Measurements from ENCODE around the gene PLA2G4F. TPM values are rescaled to one million over a fixed set of nuclear protein-coding genes. Genes with fewer than 3 reads are reported as not detected.

Gene PLA2G4F
- total RNA-seq, 2 donors from 2014 or later, result 1.6 to 2.0 TPM

DNA sequence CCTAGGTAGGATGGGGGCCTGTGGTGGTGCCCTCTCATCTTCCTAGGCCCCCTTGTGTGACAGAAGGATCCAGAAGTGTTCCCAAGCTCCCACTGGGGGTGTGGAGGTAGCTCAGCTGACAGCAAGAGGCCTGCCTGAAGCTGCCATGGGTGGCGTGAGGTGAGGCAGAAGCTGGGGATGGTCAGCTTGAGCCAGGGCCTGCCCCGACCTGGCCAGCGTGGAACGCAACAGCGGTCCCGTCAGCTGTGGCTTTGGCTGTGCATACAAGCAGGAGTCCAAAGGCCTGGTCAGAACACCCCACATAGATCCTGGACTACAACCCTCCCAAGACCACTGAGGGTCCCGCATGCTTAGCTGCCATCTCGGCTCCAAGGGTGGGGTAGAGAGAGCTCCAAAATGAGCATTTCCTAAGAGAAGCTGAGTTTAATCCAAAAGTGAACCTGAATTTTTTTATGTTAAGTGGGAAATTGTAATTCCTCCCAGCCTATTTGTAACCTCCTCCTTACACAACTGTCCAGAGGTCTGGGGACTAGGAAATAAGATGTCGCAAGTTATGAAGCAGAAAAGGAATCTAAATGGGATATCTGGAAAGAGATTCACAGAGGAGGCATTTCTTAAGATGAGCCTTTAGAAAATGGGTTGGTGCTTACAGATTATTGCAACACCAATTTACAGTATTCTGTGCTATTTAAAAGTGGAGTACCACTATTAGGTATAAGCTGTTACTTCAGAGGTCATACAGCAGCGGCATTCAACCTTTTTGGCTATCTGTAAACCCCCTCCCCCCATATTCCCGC is 52.1 kb downstream of the PLA2G4F start:
- WGBS, 2 donors, result 88 to 90% methylated on average over 5 to 11 of the region's 11 CpGs
- ATAC-seq, result no peak
- intact Hi-C loops (cut with DNase I), result no loop called here
- H3K9me3 ChIP-seq, result no peaks in the 10 kb centered on the region
- DNase-seq, result no peak
- no peaks in the 10 kb centered on the region for H3K36me3 ChIP-seq (replicated peaks in 1 of 2; ENCODE audit: insufficient read depth in 1 of 2, low read depth in 2 of 2)
- H3K4me1 ChIP-seq, result peaks cover 5% of the 10 kb centered on the region
- no peak overlapping the region for H3K27ac ChIP-seq
- no peak overlapping the region for H3K4me3 ChIP-seq
- no peak for TF ChIP-seq POLR2A (IDR thresholded peaks at IDR 0.05)
- TF ChIP-seq, protein P1, sequence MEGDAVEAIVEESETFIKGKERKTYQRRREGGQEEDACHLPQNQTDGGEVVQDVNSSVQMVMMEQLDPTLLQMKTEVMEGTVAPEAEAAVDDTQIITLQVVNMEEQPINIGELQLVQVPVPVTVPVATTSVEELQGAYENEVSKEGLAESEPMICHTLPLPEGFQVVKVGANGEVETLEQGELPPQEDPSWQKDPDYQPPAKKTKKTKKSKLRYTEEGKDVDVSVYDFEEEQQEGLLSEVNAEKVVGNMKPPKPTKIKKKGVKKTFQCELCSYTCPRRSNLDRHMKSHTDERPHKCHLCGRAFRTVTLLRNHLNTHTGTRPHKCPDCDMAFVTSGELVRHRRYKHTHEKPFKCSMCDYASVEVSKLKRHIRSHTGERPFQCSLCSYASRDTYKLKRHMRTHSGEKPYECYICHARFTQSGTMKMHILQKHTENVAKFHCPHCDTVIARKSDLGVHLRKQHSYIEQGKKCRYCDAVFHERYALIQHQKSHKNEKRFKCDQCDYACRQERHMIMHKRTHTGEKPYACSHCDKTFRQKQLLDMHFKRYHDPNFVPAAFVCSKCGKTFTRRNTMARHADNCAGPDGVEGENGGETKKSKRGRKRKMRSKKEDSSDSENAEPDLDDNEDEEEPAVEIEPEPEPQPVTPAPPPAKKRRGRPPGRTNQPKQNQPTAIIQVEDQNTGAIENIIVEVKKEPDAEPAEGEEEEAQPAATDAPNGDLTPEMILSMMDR (IDR thresholded peaks at IDR 0.05), result no peak
- H3K27me3 ChIP-seq, result no peaks in the 10 kb centered on the region

DNA sequence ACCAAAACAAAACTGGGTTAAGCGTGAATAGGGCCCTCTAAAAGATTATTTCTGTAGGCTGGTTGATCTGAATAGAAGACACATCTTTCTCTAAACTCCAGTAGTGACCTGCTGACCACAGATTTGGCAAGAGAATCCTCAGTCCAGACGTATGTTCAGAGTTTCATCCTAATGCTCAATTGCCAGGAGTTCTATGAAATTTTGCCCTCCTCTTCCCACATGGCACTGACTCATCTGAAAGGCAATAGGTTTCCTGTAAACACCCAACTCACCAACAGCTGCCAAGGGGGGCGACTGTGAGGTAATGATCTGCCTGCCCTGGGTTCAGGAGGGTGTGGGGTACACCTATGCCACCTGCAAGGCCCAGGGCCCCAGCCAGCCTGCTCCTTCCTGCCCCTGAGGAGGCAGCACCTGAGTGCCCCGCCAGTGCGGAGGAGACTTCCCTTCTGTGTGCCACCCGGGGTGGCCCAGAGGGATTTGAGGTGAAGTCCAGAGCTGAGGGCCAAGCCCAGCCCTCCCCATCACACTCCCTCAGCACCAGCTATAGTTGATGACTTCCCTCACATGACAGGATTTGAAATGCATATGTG is 53.7 kb downstream of the PLA2G4F start:
- no peaks in the 10 kb centered on the region for H3K36me3 ChIP-seq (replicated peaks in 1 of 2; ENCODE audit: insufficient read depth in 1 of 2, low read depth in 2 of 2)
- peaks cover 4% of the 10 kb centered on the region for H3K4me1 ChIP-seq
- no peaks in the 10 kb centered on the region for H3K27me3 ChIP-seq
- no peak overlapping the region for H3K4me3 ChIP-seq
- no peak overlapping the region for H3K27ac ChIP-seq
- 66 to 90% methylated on average over 5 to 6 of the region's 6 CpGs for WGBS, 2 donors
- intact Hi-C loops (cut with DNase I), result no loop called here
- H3K9me3 ChIP-seq, result no peaks in the 10 kb centered on the region
- no peak for DNase-seq
- no peak for ATAC-seq
- no peak for TF ChIP-seq POLR2A (IDR thresholded peaks at IDR 0.05)
- TF ChIP-seq, protein P1 (IDR thresholded peaks at IDR 0.05), result no peak

DNA sequence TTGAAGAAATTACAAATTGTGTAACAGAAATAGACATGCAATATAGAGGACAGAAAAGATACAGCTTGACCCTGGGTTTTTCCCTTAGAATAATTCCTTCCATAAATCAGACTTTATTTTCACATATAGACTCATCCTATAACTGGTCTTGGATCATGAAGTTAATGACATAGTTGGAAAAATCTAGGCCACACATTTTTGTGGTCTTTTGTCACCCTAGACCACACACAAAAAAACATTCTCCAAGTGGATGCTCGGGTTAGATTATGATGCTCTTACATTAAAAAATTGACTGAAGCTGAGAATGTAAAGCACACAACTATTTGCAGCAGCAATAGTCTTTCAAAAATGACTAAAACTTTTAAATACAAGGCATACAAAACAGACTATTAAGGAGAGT is 54.6 kb downstream of the PLA2G4F start:
- DNase-seq (no peak), ATAC-seq (no peak)
- 77 to 83% methylated on average over 1 of the region's 1 CpG for WGBS, 2 donors
- Histone ChIP-seq H3K9me3 (no peaks in the 10 kb centered on the region), H3K27ac (no peak overlapping the region), H3K27me3 (no peaks in the 10 kb centered on the region), H3K36me3 (replicated peaks in 1 of 2; ENCODE audit: insufficient read depth in 1 of 2, low read depth in 2 of 2) (no peaks in the 10 kb centered on the region), H3K4me1 (no peaks in the 10 kb centered on the region), H3K4me3 (no peak overlapping the region)
- intact Hi-C loops (cut with DNase I), result no loop called here
- TF ChIP-seq, protein P1 (IDR thresholded peaks at IDR 0.05), result no peak
- no peak for TF ChIP-seq POLR2A (IDR thresholded peaks at IDR 0.05)

DNA sequence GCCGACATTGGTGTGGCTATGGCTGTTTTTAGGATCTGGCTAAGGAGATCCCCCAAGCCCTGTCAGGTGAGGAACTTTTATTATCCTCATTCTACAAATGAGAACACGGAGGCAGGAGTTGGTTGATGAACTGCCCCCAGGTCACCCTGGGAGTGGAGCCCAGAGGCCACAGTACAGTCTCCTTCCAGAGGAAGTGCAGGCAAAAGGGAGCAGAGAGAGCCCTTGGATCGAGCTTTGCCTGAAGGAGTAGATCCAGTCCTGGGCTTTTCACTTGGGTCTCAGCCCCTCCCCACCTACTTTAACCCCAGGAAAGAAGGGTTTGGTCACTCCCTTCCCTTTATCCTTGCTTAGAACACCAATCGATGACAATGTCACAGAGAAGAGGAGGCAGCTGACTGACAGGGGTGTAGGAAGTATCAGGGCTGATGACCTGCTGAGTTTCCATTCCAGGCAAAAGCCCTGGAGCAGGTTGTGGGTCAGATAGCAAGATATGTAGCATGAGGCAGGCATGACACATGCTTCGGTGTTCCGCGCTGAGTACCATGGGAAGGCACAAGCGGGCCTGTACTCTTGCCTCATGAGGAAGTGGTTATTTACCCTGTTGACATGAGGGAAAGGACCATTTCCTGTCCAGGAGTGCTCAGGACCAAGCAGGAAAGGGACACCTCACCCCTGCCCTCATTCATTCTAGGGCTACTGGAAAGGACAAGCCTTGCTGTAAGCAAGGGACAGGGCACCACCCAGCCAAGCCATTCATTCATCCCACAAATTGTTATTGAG is 56.2 kb downstream of the PLA2G4F start:
- WGBS, 2 donors, result 66 to 85% methylated on average over 7 to 8 of the region's 8 CpGs
- no peaks in the 10 kb centered on the region for H3K27me3 ChIP-seq
- no peak overlapping the region for H3K4me3 ChIP-seq
- intact Hi-C loops (cut with DNase I), result no loop called here
- DNase-seq (no peak), ATAC-seq (no peak)
- H3K36me3 ChIP-seq (replicated peaks in 1 of 2; ENCODE audit: insufficient read depth in 1 of 2, low read depth in 2 of 2), result no peaks in the 10 kb centered on the region
- H3K9me3 ChIP-seq, result no peaks in the 10 kb centered on the region
- no peak overlapping the region for H3K27ac ChIP-seq
- H3K4me1 ChIP-seq, result no peaks in the 10 kb centered on the region
- TF ChIP-seq, protein P1 (IDR thresholded peaks at IDR 0.05), result no peak
- TF ChIP-seq POLR2A (IDR thresholded peaks at IDR 0.05), result no peak

All from body of pancreas (tissue), 4 donors.